Trophoblast cell (in vitro differentiated cells and primary cell): Measurements from ENCODE around the gene RXFP2.

Experiments
- DNase-seq, 2 donors: peaks; one replicate each; pipeline ENCODE4 v3.0.0-alpha.2; 2016
- H2AFZ ChIP-seq: 2 replicates; pipeline ENCODE4 v1.6.1; 2013; ENCODE audit warnings: low read length, moderate library complexity, mild to moderate bottlenecking; ENCODE audit not compliant: insufficient read depth, poor library complexity
- H2AK5ac ChIP-seq: 2 replicates; pipeline ENCODE4 v1.6.1; 2013; ENCODE audit warnings: mild to moderate bottlenecking, low read length
- H2BK120ac ChIP-seq: 2 replicates; pipeline ENCODE4 v1.6.1; 2013; ENCODE audit warnings: low read length, mild to moderate bottlenecking, moderate library complexity; ENCODE audit not compliant: insufficient read depth, poor library complexity
- H2BK12ac ChIP-seq: 2 replicates; pipeline ENCODE4 v1.6.1; 2013; ENCODE audit warnings: mild to moderate bottlenecking, low read length, moderate library complexity
- H2BK5ac ChIP-seq: 2 replicates; pipeline ENCODE4 v1.6.1; 2013; ENCODE audit warnings: low read length, low read depth, moderate library complexity, mild to moderate bottlenecking; ENCODE audit not compliant: poor library complexity
- H3K14ac ChIP-seq: 2 replicates; pipeline ENCODE4 v1.6.1; 2013; ENCODE audit warnings: mild to moderate bottlenecking, low read length
- H3K18ac ChIP-seq: 2 replicates; pipeline ENCODE4 v1.6.1; 2013; ENCODE audit warnings: mild to moderate bottlenecking, low read length
- H3K23ac ChIP-seq: 2 replicates; pipeline ENCODE4 v1.6.1; 2013; ENCODE audit warnings: low read length
- H3K27ac ChIP-seq: 2 replicates; pipeline ENCODE4 v1.5.1; 2013; ENCODE audit warnings: low read depth, mild to moderate bottlenecking, inconsistent platforms, low read length, moderate library complexity
- H3K27me3 ChIP-seq: 2 replicates; pipeline ENCODE4 v1.6.1; 2013; ENCODE audit warnings: inconsistent platforms, mild to moderate bottlenecking, low read length, moderate library complexity; ENCODE audit not compliant: insufficient read depth
- H3K36me3 ChIP-seq, 2 experiments: 1 replicate in 1 of 2; 2 replicates in 1 of 2; pipeline ENCODE4 v1.6.1; 2013; ENCODE audit warnings: low read length in 2 of 2, mild to moderate bottlenecking in 2 of 2, moderate library complexity in 1 of 2; ENCODE audit not compliant: insufficient read depth in 2 of 2, control insufficient read depth in 1 of 2
- H3K4ac ChIP-seq: 2 replicates; pipeline ENCODE4 v1.6.1; 2013; ENCODE audit warnings: low read depth, mild to moderate bottlenecking, low read length, moderate library complexity
- H3K4me1 ChIP-seq, 2 experiments: 1 replicate in 1 of 2; 2 replicates in 1 of 2; pipeline ENCODE4 v1.6.1; 2013; ENCODE audit warnings: low read length in 2 of 2, mild to moderate bottlenecking in 2 of 2, moderate library complexity in 1 of 2; ENCODE audit not compliant: insufficient read depth in 2 of 2, control insufficient read depth in 1 of 2
- H3K4me2 ChIP-seq: 2 replicates; pipeline ENCODE4 v1.6.1; 2013; ENCODE audit warnings: inconsistent platforms, mild to moderate bottlenecking, low read length, moderate library complexity
- H3K4me3 ChIP-seq: 2 replicates; pipeline ENCODE4 v1.5.1; 2013; ENCODE audit warnings: mild to moderate bottlenecking, low read depth, low read length, inconsistent platforms
- H3K79me1 ChIP-seq: one replicate; pipeline ENCODE4 v1.6.1; 2013; ENCODE audit warnings: low read length
- H3K79me2 ChIP-seq: 2 replicates; pipeline ENCODE4 v1.6.1; 2013; ENCODE audit warnings: low read length, mild to moderate bottlenecking; ENCODE audit not compliant: control insufficient read depth, insufficient read depth, poor library complexity
- H3K9ac ChIP-seq: 2 replicates; pipeline ENCODE4 v1.6.1; 2013; ENCODE audit warnings: mild to moderate bottlenecking, low read length
- H3K9me3 ChIP-seq: 2 replicates; pipeline ENCODE4 v1.6.1; 2013; ENCODE audit warnings: low read depth, mild to moderate bottlenecking, control low read depth, inconsistent platforms, low read length; ENCODE audit not compliant: insufficient read depth
- H4K12ac ChIP-seq: 2 replicates; pipeline ENCODE4 v1.6.1; 2013; ENCODE audit warnings: low read depth, mild to moderate bottlenecking, low read length, moderate library complexity
- H4K8ac ChIP-seq: 2 replicates; pipeline ENCODE4 v1.6.1; 2013; ENCODE audit warnings: low read depth, mild to moderate bottlenecking, low read length, moderate library complexity
- H4K91ac ChIP-seq: one replicate; pipeline ENCODE4 v1.6.1; 2013; ENCODE audit warnings: low read depth, mild to moderate bottlenecking, low read length, moderate library complexity
- WGBS: extraction: QIAGEN DNeasy Blood & Tissue Kit; methylation state at CpG from one replicate; pipeline ENCODE4 v1.1.7; 2013; ENCODE audit warnings: missing lambda C conversion rate; ENCODE audit not compliant: insufficient read length, insufficient coverage; ENCODE audit errors: extremely low coverage; 5-methylcytosine and 5-hydroxymethylcytosine counted together

The RXFP2 gene

DNA sequence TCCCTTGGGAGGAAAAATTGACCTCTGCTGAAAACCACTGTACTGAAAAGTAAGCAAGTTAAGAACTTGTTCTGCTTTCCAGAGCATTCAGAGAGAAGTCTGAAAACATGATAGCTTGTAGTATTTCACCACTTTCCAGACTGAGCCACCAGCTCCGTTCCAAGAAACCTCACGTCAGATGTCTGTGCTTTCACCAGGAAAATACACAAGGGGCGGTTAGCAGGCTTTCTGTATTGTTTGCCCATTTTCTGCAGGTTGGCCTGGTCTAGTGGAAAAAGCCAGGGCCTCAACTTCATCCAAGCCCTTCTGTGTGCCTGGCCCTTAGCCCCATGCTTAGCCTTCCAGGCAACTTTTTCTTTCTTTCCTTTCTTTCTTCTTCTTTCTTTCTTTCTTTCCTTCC, 36.4 kb downstream of the RXFP2 start:
- Histone ChIP-seq H3K27me3 (no peaks in the 10 kb centered on the region), H3K4me3 (no peak overlapping the region), H3K79me1 (no peaks in the 10 kb centered on the region), H2BK12ac (no peak overlapping the region), H3K36me3 (no peaks in the 10 kb centered on the region), H4K12ac (no peak overlapping the region), H4K91ac (no peak overlapping the region), H3K14ac (no peak overlapping the region), H3K79me2 (no peaks in the 10 kb centered on the region), H3K4me2 (no peak overlapping the region), H2BK120ac (no peak overlapping the region), H3K27ac (no peak overlapping the region), H2AK5ac (no peak overlapping the region), H3K4me1 (no peaks in the 10 kb centered on the region), H3K9ac (no peak overlapping the region), H2AFZ (no peak overlapping the region), H3K9me3 (peaks cover 2% of the 10 kb centered on the region), H3K23ac (no peak overlapping the region), H2BK5ac (no peak overlapping the region), H3K18ac (no peak overlapping the region), H4K8ac (no peak overlapping the region), H3K4ac (no peak overlapping the region)
- no peak for DNase-seq
- WGBS: no CpG with 5 or more reads among the region's 3 CpGs

DNA sequence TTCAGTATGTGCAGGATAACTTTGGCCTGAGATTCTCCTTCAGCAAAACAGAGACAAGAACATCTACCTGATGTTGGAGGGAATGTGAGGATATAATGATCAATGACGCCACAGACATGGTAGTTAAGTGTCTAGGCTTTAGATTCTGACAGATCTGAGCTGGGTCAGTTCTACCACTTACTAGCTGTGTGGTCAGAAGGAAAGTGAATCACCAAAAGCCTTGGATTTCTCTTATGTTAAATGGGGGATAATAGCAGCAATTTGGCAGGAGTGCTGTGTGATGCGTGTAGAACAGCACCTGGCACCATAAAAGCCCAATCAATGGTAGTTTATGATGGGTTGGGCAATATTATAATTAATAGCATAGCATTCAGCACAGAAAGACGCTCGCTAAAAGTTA, 41.7 kb downstream of the RXFP2 start:
- H4K8ac ChIP-seq: no peak overlapping the region
- no peak overlapping the region for H3K9ac ChIP-seq
- no peak for DNase-seq
- H2AK5ac ChIP-seq: no peak overlapping the region
- no peak overlapping the region for H3K23ac ChIP-seq
- no peaks in the 10 kb centered on the region for H3K4me1 ChIP-seq
- H3K79me2 ChIP-seq: no peaks in the 10 kb centered on the region
- H3K4ac ChIP-seq: no peak overlapping the region
- no peak overlapping the region for H2BK12ac ChIP-seq
- no peak overlapping the region for H3K14ac ChIP-seq
- no peak overlapping the region for H2AFZ ChIP-seq
- no peak overlapping the region for H2BK5ac ChIP-seq
- no peak overlapping the region for H4K12ac ChIP-seq
- H2BK120ac ChIP-seq: no peak overlapping the region
- no peak overlapping the region for H3K4me2 ChIP-seq
- peaks cover 3% of the 10 kb centered on the region for H3K9me3 ChIP-seq
- no CpG with 5 or more reads among the region's 4 CpGs for WGBS
- no peaks in the 10 kb centered on the region for H3K79me1 ChIP-seq
- no peaks in the 10 kb centered on the region for H3K36me3 ChIP-seq
- no peak overlapping the region for H3K18ac ChIP-seq
- no peak overlapping the region for H3K4me3 ChIP-seq
- H3K27me3 ChIP-seq: no peaks in the 10 kb centered on the region
- H3K27ac ChIP-seq: no peak overlapping the region
- H4K91ac ChIP-seq: no peak overlapping the region

DNA sequence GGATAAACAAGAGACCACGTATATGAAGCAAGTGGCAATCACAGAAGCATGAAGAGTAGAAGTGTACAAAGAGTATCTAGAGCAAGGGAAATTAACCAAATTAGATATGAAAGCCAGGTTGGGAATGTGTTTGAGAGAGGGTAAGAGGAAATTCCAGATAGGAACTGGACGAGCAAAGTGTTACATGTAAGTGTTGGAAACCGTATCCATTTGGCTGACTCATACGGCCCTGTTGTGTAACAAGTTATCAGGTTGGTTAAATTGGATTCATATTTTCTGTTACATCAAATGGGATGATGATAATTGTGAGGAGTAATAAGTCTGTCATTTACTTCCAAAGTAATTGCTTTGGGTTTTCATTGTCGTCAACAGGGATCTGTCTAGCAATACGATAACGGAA, 46.7 kb downstream of the RXFP2 start:
- no peak for DNase-seq
- H3K23ac ChIP-seq: no peak overlapping the region
- no CpG with 5 or more reads among the region's 7 CpGs for WGBS

DNA sequence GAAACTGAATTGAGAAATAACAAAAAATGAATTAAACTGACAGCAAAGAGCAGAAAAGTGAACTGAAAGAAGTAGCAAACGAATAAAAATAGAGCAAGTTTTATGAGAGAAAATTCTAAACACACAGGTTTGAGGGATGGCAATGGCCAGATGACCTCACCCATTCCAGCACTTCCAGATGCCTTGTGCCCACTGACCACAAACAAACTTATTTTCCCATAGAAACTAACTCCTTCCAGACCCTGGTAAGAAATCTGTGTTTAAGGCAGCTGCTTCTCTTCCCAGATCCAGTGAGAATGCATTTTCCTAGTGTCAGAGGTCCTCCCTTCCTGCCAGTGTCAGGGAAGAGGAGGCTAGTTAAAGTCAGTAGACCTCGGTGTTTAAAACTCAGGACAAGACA, 51.7 kb downstream of the RXFP2 start:
- no peak overlapping the region for H4K8ac ChIP-seq
- no peaks in the 10 kb centered on the region for H3K4me1 ChIP-seq
- H3K36me3 ChIP-seq: no peaks in the 10 kb centered on the region
- no peak overlapping the region for H3K4ac ChIP-seq
- H2BK120ac ChIP-seq: no peak overlapping the region
- H3K27me3 ChIP-seq: no peaks in the 10 kb centered on the region
- H3K18ac ChIP-seq: no peak overlapping the region
- WGBS: no CpG with 5 or more reads among the region's 2 CpGs
- no peak overlapping the region for H3K27ac ChIP-seq
- no peak overlapping the region for H3K4me2 ChIP-seq
- no peak overlapping the region for H4K12ac ChIP-seq
- no peak overlapping the region for H4K91ac ChIP-seq
- H3K23ac ChIP-seq: no peak overlapping the region
- no peak overlapping the region for H2BK5ac ChIP-seq
- H2AK5ac ChIP-seq: no peak overlapping the region
- H2AFZ ChIP-seq: no peak overlapping the region
- H3K79me2 ChIP-seq: no peaks in the 10 kb centered on the region
- no peaks in the 10 kb centered on the region for H3K9me3 ChIP-seq
- no peak for DNase-seq
- no peak overlapping the region for H3K4me3 ChIP-seq
- H3K79me1 ChIP-seq: no peaks in the 10 kb centered on the region
- H3K14ac ChIP-seq: no peak overlapping the region
- no peak overlapping the region for H3K9ac ChIP-seq
- no peak overlapping the region for H2BK12ac ChIP-seq

More for the DNA sequence above, 46.7 kb downstream of the RXFP2 start:
- H2BK120ac ChIP-seq: no peak overlapping the region
- no peak overlapping the region for H2AK5ac ChIP-seq
- no peak overlapping the region for H2BK12ac ChIP-seq
- no peak overlapping the region for H2BK5ac ChIP-seq
- no peaks in the 10 kb centered on the region for H3K79me1 ChIP-seq
- no peak overlapping the region for H4K12ac ChIP-seq
- no peak overlapping the region for H3K9ac ChIP-seq
- H3K27me3 ChIP-seq: no peaks in the 10 kb centered on the region
- H3K18ac ChIP-seq: no peak overlapping the region
- no peak overlapping the region for H3K4me2 ChIP-seq
- H3K14ac ChIP-seq: no peak overlapping the region
- H3K79me2 ChIP-seq: no peaks in the 10 kb centered on the region
- H3K27ac ChIP-seq: no peak overlapping the region
- no peak overlapping the region for H2AFZ ChIP-seq
- H4K8ac ChIP-seq: no peak overlapping the region
- H3K9me3 ChIP-seq: no peaks in the 10 kb centered on the region
- H3K36me3 ChIP-seq: no peaks in the 10 kb centered on the region
- H3K4ac ChIP-seq: no peak overlapping the region
- H3K4me3 ChIP-seq: no peak overlapping the region
- H4K91ac ChIP-seq: no peak overlapping the region
- no peaks in the 10 kb centered on the region for H3K4me1 ChIP-seq

DNA sequence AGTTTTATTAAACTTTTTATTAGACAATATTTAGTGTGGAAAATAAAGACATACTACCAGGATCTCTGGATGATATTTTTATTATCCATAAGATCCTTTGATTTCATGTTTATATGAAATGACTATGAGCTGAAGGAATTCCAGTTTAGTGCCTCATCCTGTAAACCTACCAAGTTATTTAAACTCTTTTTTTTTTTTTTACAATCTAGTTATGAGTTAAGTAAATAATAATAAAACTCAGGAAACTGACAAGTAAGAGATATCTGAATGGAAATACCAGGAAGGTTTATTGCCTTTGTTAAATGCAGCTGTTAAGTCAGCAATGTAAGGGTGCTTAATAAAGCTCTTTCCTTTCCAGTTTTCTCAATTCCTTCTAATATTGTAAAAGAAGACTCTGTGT, 53.9 kb downstream of the RXFP2 start:
- Histone ChIP-seq H3K9ac (no peak overlapping the region), H3K36me3 (no peaks in the 10 kb centered on the region), H3K79me1 (no peaks in the 10 kb centered on the region), H3K4me2 (no peak overlapping the region), H3K27ac (no peak overlapping the region), H2AK5ac (no peak overlapping the region), H3K4me3 (no peak overlapping the region), H2BK120ac (no peak overlapping the region), H3K27me3 (no peaks in the 10 kb centered on the region), H3K23ac (no peak overlapping the region), H3K4ac (no peak overlapping the region), H4K91ac (no peak overlapping the region), H4K8ac (no peak overlapping the region), H3K14ac (no peak overlapping the region), H3K18ac (no peak overlapping the region), H3K79me2 (no peaks in the 10 kb centered on the region), H3K9me3 (no peaks in the 10 kb centered on the region), H2BK5ac (no peak overlapping the region), H2BK12ac (no peak overlapping the region), H4K12ac (no peak overlapping the region), H2AFZ (no peak overlapping the region), H3K4me1 (no peaks in the 10 kb centered on the region)
- no peak for DNase-seq
